Measurements from ENCODE around the gene ZFP36L2.

Gene ZFP36L2

GRCh38 chr2:43202289-43202688, 24.1 kb downstream of the ZFP36L2 start:
- H3K27me3 ChIP-seq (ENCODE audit: control insufficient read depth in 3 of 3, insufficient read depth in 3 of 3, low read depth in 1 of 3, low read length in 3 of 3), result no peaks in the 10 kb centered on the region
- DNase-seq (ENCODE audit: low spot score), result no peak

GRCh38 chr2:43201497-43201896, 24.9 kb downstream of the ZFP36L2 start:
- Histone ChIP-seq H3K79me1 (ENCODE audit: low read depth, low read length) (no peaks in the 10 kb centered on the region), H4K91ac (ENCODE audit: low read depth, low read length, poor library complexity) (no peak overlapping the region), H2BK12ac (ENCODE audit: low read length) (no peak overlapping the region), H2BK15ac (ENCODE audit: low read length) (peak overlapping the region; percentile 25), H3K9me3 (replicated peaks in 1 of 2; ENCODE audit: control insufficient read depth in 2 of 2, insufficient read depth in 1 of 2, low read depth in 1 of 2, low read length in 2 of 2) (no peaks in the 10 kb centered on the region), H2AK5ac (ENCODE audit: low read depth, low read length) (peak overlapping the region; percentile 71), H3K4ac (ENCODE audit: low read length) (no peak overlapping the region), H2BK120ac (ENCODE audit: low read depth, low read length) (no peak overlapping the region), H3K23ac (ENCODE audit: low read depth, low read length, poor library complexity) (peak overlapping the region; percentile 69), H3K18ac (ENCODE audit: low read length) (peak overlapping the region; percentile 66), H3K4me1 (ENCODE audit: control insufficient read depth in 2 of 2, insufficient read depth in 1 of 2, low read depth in 1 of 2, low read length in 2 of 2) (peaks cover 8 to 13% of the 10 kb centered on the region in 2 donors), H3K27ac (replicated peaks; ENCODE audit: low read length) (no peak overlapping the region), H3K27me3 (ENCODE audit: control insufficient read depth in 3 of 3, insufficient read depth in 3 of 3, low read depth in 1 of 3, low read length in 3 of 3) (no peaks in the 10 kb centered on the region), H4K8ac (ENCODE audit: low read depth, low read length) (no peak overlapping the region), H3K4me2 (ENCODE audit: insufficient read depth, low read length, poor library complexity, severe bottlenecking) (no peak overlapping the region), H3K14ac (ENCODE audit: low read length) (peak overlapping the region; percentile 60), H3K36me3 (replicated peaks in 1 of 2; ENCODE audit: control insufficient read depth in 2 of 2, insufficient read depth in 2 of 2, low read length in 2 of 2) (no peaks in the 10 kb centered on the region), H2BK5ac (ENCODE audit: low read length) (peak overlapping the region; percentile 15), H3K9ac (ENCODE audit: low read depth, low read length, poor library complexity) (peak overlapping the region; percentile 37), H2AFZ (ENCODE audit: low read length) (no peak overlapping the region), H3K4me3 (ENCODE audit: low read length in 2 of 2) (no peak overlapping the region)
- no CpG with 5 or more reads among the region's 4 CpGs for WGBS, 2 donors (ENCODE audit: extremely low coverage in 2 of 2, insufficient read length in 2 of 2, insufficient replicate concordance in 1 of 2)
- no peak for DNase-seq (ENCODE audit: low spot score)

More at GRCh38 chr2:43202289-43202688, 24.1 kb downstream of the ZFP36L2 start:
- H2BK15ac ChIP-seq (ENCODE audit: low read length), result no peak overlapping the region
- no peak overlapping the region for H3K4me2 ChIP-seq (ENCODE audit: insufficient read depth, low read length, poor library complexity, severe bottlenecking)
- H3K4me1 ChIP-seq (ENCODE audit: control insufficient read depth in 2 of 2, insufficient read depth in 1 of 2, low read depth in 1 of 2, low read length in 2 of 2), result peaks cover 3 to 9% of the 10 kb centered on the region in 2 donors
- H3K36me3 ChIP-seq (replicated peaks in 1 of 2; ENCODE audit: control insufficient read depth in 2 of 2, insufficient read depth in 2 of 2, low read length in 2 of 2), result no peaks in the 10 kb centered on the region
- no peak overlapping the region for H3K18ac ChIP-seq (ENCODE audit: low read length)
- H2BK5ac ChIP-seq (ENCODE audit: low read length), result no peak overlapping the region
- no peaks in the 10 kb centered on the region for H3K79me1 ChIP-seq (ENCODE audit: low read depth, low read length)
- H3K4me3 ChIP-seq (ENCODE audit: low read length in 2 of 2), result no peak overlapping the region
- H3K14ac ChIP-seq (ENCODE audit: low read length), result no peak overlapping the region
- H3K23ac ChIP-seq (ENCODE audit: low read depth, low read length, poor library complexity), result no peak overlapping the region
- H2AK5ac ChIP-seq (ENCODE audit: low read depth, low read length), result no peak overlapping the region
- WGBS, 2 donors (ENCODE audit: extremely low coverage in 2 of 2, insufficient read length in 2 of 2, insufficient replicate concordance in 1 of 2), result no CpG with 5 or more reads among the region's 2 CpGs
- no peak overlapping the region for H2BK120ac ChIP-seq (ENCODE audit: low read depth, low read length)
- H2AFZ ChIP-seq (ENCODE audit: low read length), result no peak overlapping the region
- H3K9me3 ChIP-seq (replicated peaks in 1 of 2; ENCODE audit: control insufficient read depth in 2 of 2, insufficient read depth in 1 of 2, low read depth in 1 of 2, low read length in 2 of 2), result no peaks in the 10 kb centered on the region
- no peak overlapping the region for H4K8ac ChIP-seq (ENCODE audit: low read depth, low read length)
- H3K27ac ChIP-seq (replicated peaks; ENCODE audit: low read length), result no peak overlapping the region
- H2BK12ac ChIP-seq (ENCODE audit: low read length), result peak overlapping the region; percentile 34
- no peak overlapping the region for H4K91ac ChIP-seq (ENCODE audit: low read depth, low read length, poor library complexity)
- no peak overlapping the region for H3K9ac ChIP-seq (ENCODE audit: low read depth, low read length, poor library complexity)
- no peak overlapping the region for H3K4ac ChIP-seq (ENCODE audit: low read length)

- Histone ChIP-seq H3K18ac (ENCODE audit: low read length) (peak overlapping the region; percentile 66), H2BK120ac (ENCODE audit: low read depth, low read length) (no peak overlapping the region), H2BK12ac (ENCODE audit: low read length) (peak overlapping the region; percentile 92), H2BK5ac (ENCODE audit: low read length) (peak overlapping the region; percentile 15), H3K23ac (ENCODE audit: low read depth, low read length, poor library complexity) (no peak overlapping the region), H3K36me3 (replicated peaks in 1 of 2; ENCODE audit: control insufficient read depth in 2 of 2, insufficient read depth in 2 of 2, low read length in 2 of 2) (no peaks in the 10 kb centered on the region), H3K4me1 (ENCODE audit: control insufficient read depth in 2 of 2, insufficient read depth in 1 of 2, low read depth in 1 of 2, low read length in 2 of 2) (peaks cover 8 to 13% of the 10 kb centered on the region in 2 donors), H3K79me1 (ENCODE audit: low read depth, low read length) (no peaks in the 10 kb centered on the region), H4K91ac (ENCODE audit: low read depth, low read length, poor library complexity) (no peak overlapping the region), H3K14ac (ENCODE audit: low read length) (peak overlapping the region; percentile 91), H2BK15ac (ENCODE audit: low read length) (peak overlapping the region; percentile 25), H3K27me3 (ENCODE audit: control insufficient read depth in 3 of 3, insufficient read depth in 3 of 3, low read depth in 1 of 3, low read length in 3 of 3) (no peaks in the 10 kb centered on the region), H2AK5ac (ENCODE audit: low read depth, low read length) (peak overlapping the region; percentile 71), H3K9ac (ENCODE audit: low read depth, low read length, poor library complexity) (no peak overlapping the region), H3K27ac (replicated peaks; ENCODE audit: low read length) (no peak overlapping the region), H4K8ac (ENCODE audit: low read depth, low read length) (peak overlapping the region; percentile 58), H3K9me3 (replicated peaks in 1 of 2; ENCODE audit: control insufficient read depth in 2 of 2, insufficient read depth in 1 of 2, low read depth in 1 of 2, low read length in 2 of 2) (no peaks in the 10 kb centered on the region), H3K4ac (ENCODE audit: low read length) (peak overlapping the region; percentile 58), H3K4me2 (ENCODE audit: insufficient read depth, low read length, poor library complexity, severe bottlenecking) (no peak overlapping the region), H3K4me3 (ENCODE audit: low read length in 2 of 2) (no peak overlapping the region), H2AFZ (ENCODE audit: low read length) (no peak overlapping the region)
- no peak for DNase-seq (ENCODE audit: low spot score)
- whole genome bisulfite sequencing, 2 donors (ENCODE audit: extremely low coverage in 2 of 2, insufficient read length in 2 of 2, insufficient replicate concordance in 1 of 2), result no CpG with 5 or more reads among the region's 7 CpGs
Observed at GRCh38 chr2:43201016-43201415, 25.4 kb downstream of the ZFP36L2 start.

GRCh38 chr2:43199492-43200488, 26.6 kb downstream of the ZFP36L2 start:
- Histone ChIP-seq H3K14ac (ENCODE audit: low read length) (peak overlapping the region; percentile 95), H3K9me3 (replicated peaks in 1 of 2; ENCODE audit: control insufficient read depth in 2 of 2, insufficient read depth in 1 of 2, low read depth in 1 of 2, low read length in 2 of 2) (no peaks in the 10 kb centered on the region), H3K18ac (ENCODE audit: low read length) (peak overlapping the region; percentile 44), H3K79me1 (ENCODE audit: low read depth, low read length) (no peaks in the 10 kb centered on the region), H2AFZ (ENCODE audit: low read length) (peak overlapping the region; percentile 45), H3K27ac (replicated peaks; ENCODE audit: low read length) (no peak overlapping the region), H2BK12ac (ENCODE audit: low read length) (peak overlapping the region; percentile 53), H2BK5ac (ENCODE audit: low read length) (no peak overlapping the region), H3K4ac (ENCODE audit: low read length) (peak overlapping the region; percentile 5), H3K4me1 (ENCODE audit: control insufficient read depth in 2 of 2, insufficient read depth in 1 of 2, low read depth in 1 of 2, low read length in 2 of 2) (peaks cover 8 to 13% of the 10 kb centered on the region in 2 donors), H2AK5ac (ENCODE audit: low read depth, low read length) (peak overlapping the region; percentile 94), H4K91ac (ENCODE audit: low read depth, low read length, poor library complexity) (no peak overlapping the region), H3K23ac (ENCODE audit: low read depth, low read length, poor library complexity) (no peak overlapping the region), H3K9ac (ENCODE audit: low read depth, low read length, poor library complexity) (peak overlapping the region; percentile 80), H4K8ac (ENCODE audit: low read depth, low read length) (no peak overlapping the region), H3K27me3 (ENCODE audit: control insufficient read depth in 3 of 3, insufficient read depth in 3 of 3, low read depth in 1 of 3, low read length in 3 of 3) (no peaks in the 10 kb centered on the region), H3K4me3 (ENCODE audit: low read length in 2 of 2) (no peak overlapping the region), H3K4me2 (ENCODE audit: insufficient read depth, low read length, poor library complexity, severe bottlenecking) (no peak overlapping the region), H3K36me3 (replicated peaks in 1 of 2; ENCODE audit: control insufficient read depth in 2 of 2, insufficient read depth in 2 of 2, low read length in 2 of 2) (no peaks in the 10 kb centered on the region), H2BK15ac (ENCODE audit: low read length) (peak overlapping the region; percentile 40), H2BK120ac (ENCODE audit: low read depth, low read length) (no peak overlapping the region)
- no CpG with 5 or more reads among the region's 16 CpGs for WGBS, 2 donors (ENCODE audit: extremely low coverage in 2 of 2, insufficient read length in 2 of 2, insufficient replicate concordance in 1 of 2)
- no peak for DNase-seq (ENCODE audit: low spot score)
